GM12892 (cell line): ENCODE results near the gene CACHD1.

Source experiments
- POLR2A ChIP-seq: IDR thresholded peaks from 2 replicates; pipeline ENCODE4 v1.6.1; 2011; ENCODE audit warnings: low read depth, low read length, control low read depth
- POLR2AphosphoS5 ChIP-seq: IDR thresholded peaks from 2 replicates; pipeline ENCODE4 v1.6.1; 2011; ENCODE audit warnings: low read depth, low read length, control low read depth
- TAF1 ChIP-seq: IDR thresholded peaks from 2 replicates; pipeline ENCODE4 v1.6.1; 2011; ENCODE audit warnings: low read depth, mild to moderate bottlenecking, control low read depth, low read length, borderline replicate concordance

- TF ChIP-seq POLR2A (no peak), POLR2AphosphoS5 (no peak), TAF1 (no peak)
Measured at GRCh38 chr1:64433747-64434146, 36.2 kb upstream of the CACHD1 start.
